Measurements from ENCODE around the gene RFX2.
A peak's percentile ranks its signal among the peaks of the same experiment; 100 is the strongest.

RFX2 gene

GRCh38 chr19:6067975-6068374 lies 42.3 kb downstream of the RFX2 start:
- TF ChIP-seq CTCF (IDR thresholded peaks at IDR 0.05), result no peak
- H3K27ac ChIP-seq, result peak overlapping the region; percentile 82
- no peaks in the 10 kb centered on the region for H3K27me3 ChIP-seq
- no peaks in the 10 kb centered on the region for H3K36me3 ChIP-seq
- H3K9me3 ChIP-seq, result no peaks in the 10 kb centered on the region
- H3K4me1 ChIP-seq (ENCODE audit: control insufficient read depth in 1 of 2, insufficient read depth in 1 of 2, low read depth in 1 of 2, low read length in 1 of 2), result peaks cover 55 to 57% of the 10 kb centered on the region in 2 experiments
- no peak overlapping the region for H3K4me3 ChIP-seq (ENCODE audit: low read depth in 1 of 2, low read length in 1 of 2)

GRCh38 chr19:6066661-6067646 lies 43.3 kb downstream of the RFX2 start:
- Histone ChIP-seq H3K9me3 (no peaks in the 10 kb centered on the region), H3K4me3 (ENCODE audit: low read depth in 1 of 2, low read length in 1 of 2) (peak overlapping the region; percentile 48 to 55), H3K36me3 (no peaks in the 10 kb centered on the region), H3K27me3 (no peaks in the 10 kb centered on the region), H3K27ac (peak overlapping the region; percentile 82), H3K4me1 (ENCODE audit: control insufficient read depth in 1 of 2, insufficient read depth in 1 of 2, low read depth in 1 of 2, low read length in 1 of 2) (peaks cover 65 to 67% of the 10 kb centered on the region in 2 experiments)
- TF ChIP-seq CTCF (IDR thresholded peaks at IDR 0.05), result peak; percentile 5

- Histone ChIP-seq H3K27ac (peak overlapping the region; percentile 82), H3K4me1 (ENCODE audit: control insufficient read depth in 1 of 2, insufficient read depth in 1 of 2, low read depth in 1 of 2, low read length in 1 of 2) (peaks cover 75 to 76% of the 10 kb centered on the region in 2 experiments), H3K4me3 (ENCODE audit: low read depth in 1 of 2, low read length in 1 of 2) (peak overlapping the region; percentile 55 to 60), H3K9me3 (no peaks in the 10 kb centered on the region), H3K27me3 (no peaks in the 10 kb centered on the region), H3K36me3 (no peaks in the 10 kb centered on the region)
- no peak for TF ChIP-seq CTCF (IDR thresholded peaks at IDR 0.05)
Observed at GRCh38 chr19:6065685-6066374, 44.5 kb downstream of the RFX2 start.

- peak overlapping the region; percentile 82 for H3K27ac ChIP-seq
- TF ChIP-seq CTCF (IDR thresholded peaks at IDR 0.05), result no peak
- no peaks in the 10 kb centered on the region for H3K27me3 ChIP-seq
- H3K4me3 ChIP-seq (ENCODE audit: low read depth in 1 of 2, low read length in 1 of 2), result peak overlapping the region; percentile 55 to 60
- H3K9me3 ChIP-seq, result no peaks in the 10 kb centered on the region
- no peaks in the 10 kb centered on the region for H3K36me3 ChIP-seq
- H3K4me1 ChIP-seq (ENCODE audit: control insufficient read depth in 1 of 2, insufficient read depth in 1 of 2, low read depth in 1 of 2, low read length in 1 of 2), result peaks cover 85 to 89% of the 10 kb centered on the region in 2 experiments
Observed at GRCh38 chr19:6064336-6065073, 45.8 kb downstream of the RFX2 start.

- Histone ChIP-seq H3K9me3 (no peaks in the 10 kb centered on the region), H3K4me1 (ENCODE audit: control insufficient read depth in 1 of 2, insufficient read depth in 1 of 2, low read depth in 1 of 2, low read length in 1 of 2) (peaks cover 92 to 96% of the 10 kb centered on the region in 2 experiments), H3K36me3 (no peaks in the 10 kb centered on the region), H3K27me3 (no peaks in the 10 kb centered on the region), H3K4me3 (ENCODE audit: low read depth in 1 of 2, low read length in 1 of 2) (peak overlapping the region; percentile 42 to 60), H3K27ac (no peak overlapping the region)
- no peak for TF ChIP-seq CTCF (IDR thresholded peaks at IDR 0.05)
Observed at GRCh38 chr19:6063576-6064335, 46.5 kb downstream of the RFX2 start.
